ENCODE results near the gene VWF.
A peak's percentile ranks its signal among the peaks of the same experiment; 100 is the strongest.

The VWF gene

DNA sequence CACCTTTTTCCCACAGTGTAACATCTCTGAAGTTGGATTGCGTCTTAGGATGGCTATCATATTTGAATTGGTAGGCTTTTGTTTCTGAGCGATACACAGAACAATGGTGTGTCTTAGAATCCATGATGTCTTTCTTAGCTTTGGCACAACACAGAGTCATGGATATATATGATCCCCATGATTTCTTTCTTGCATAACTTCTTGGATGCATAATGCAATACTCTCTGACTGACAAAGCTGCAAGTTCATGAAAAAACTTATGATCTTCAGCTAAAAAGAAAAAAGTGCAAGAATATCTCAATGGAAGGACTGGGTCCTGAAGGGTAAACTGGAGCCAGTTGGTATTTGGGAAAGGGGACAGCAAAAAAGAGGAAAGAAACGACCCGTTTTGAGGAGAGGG, 48.1 kb downstream of the VWF start:
- DNase-seq, result peak; percentile 20

GRCh38 chr12:6074979-6075585, 49.4 kb downstream of the VWF start:
- no peak for DNase-seq

- no peak for DNase-seq
Observed at GRCh38 chr12:6074427-6074826, 50.0 kb downstream of the VWF start.

GRCh38 chr12:6073426-6073825, 51.0 kb downstream of the VWF start:
- DNase-seq, result no peak

DNA sequence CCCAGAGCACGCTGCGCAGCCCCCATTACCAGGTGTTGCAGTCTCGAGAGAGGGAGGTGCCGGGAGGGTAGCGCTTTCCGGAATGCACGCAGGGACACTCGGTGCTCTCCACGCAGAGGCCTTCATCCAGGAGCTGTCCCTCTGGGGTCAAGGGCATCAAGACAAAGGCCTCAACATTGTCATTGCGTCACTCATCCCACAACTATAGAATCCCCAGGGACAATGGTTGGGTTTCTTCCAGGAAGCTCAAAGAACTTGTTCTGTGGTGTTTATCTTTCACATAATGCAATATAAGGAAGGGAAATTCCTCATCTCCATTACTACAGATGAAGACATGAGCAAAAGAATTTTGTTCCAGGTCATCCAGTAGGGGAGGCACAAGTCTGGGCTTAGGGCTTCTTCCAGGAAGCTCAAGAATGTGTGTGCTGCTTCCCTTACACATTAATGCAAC, 52.1 kb downstream of the VWF start:
- peak; percentile 40 for DNase-seq

DNA sequence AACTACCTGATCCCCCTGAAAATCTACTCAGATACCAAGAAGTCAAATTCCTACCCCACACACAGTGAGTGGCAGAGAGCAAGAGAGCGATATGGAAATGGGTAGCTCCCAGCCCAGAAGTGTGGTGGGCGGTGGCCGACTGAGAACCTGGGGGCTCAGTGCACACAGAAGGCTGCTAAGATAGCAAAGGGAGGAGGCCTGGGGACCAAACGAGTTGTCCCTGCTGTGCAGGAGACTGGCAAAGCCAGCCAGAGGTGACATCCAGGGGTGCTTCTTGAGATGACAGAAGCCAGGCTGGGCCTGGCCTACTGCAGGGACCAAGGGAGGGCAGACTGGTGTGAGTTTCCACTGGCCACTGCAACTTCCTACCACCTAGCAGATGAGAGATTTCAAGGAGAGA, 52.9 kb downstream of the VWF start:
- no peak for DNase-seq

GRCh38 chr12:6070472-6071257, 53.8 kb downstream of the VWF start:
- no peak for DNase-seq

- peak; percentile 83 for DNase-seq
Observed at GRCh38 chr12:6069437-6070093, 54.9 kb downstream of the VWF start.

DNA sequence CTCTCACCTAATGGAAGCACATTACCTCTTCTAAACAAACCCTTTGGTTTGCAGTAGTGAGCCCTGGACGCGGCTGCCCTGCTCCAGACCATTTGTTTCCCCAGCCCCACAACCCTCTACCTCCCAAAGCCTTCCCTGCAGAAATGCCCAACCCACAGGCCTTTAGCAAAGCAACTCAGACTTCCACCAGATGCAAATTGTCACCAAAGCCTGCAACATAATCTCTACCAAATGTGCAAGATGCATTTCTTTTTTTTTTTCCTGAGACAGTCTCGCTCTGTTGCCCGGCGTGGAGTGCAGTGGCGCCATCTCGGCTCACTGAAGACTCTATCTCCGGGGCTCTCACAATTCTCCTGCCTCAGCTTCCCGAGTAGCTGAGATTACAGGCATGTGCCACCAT, 56.2 kb downstream of the VWF start:
- DNase-seq, result no peak

GRCh38 chr12:6067152-6067916, 57.1 kb downstream of the VWF start:
- peak; percentile 39 for DNase-seq

- DNase-seq, result no peak
Observed at GRCh38 chr12:6066651-6067050, 57.8 kb downstream of the VWF start.

GRCh38 chr12:6065863-6066199, 58.6 kb downstream of the VWF start:
- DNase-seq, result no peak

DNA sequence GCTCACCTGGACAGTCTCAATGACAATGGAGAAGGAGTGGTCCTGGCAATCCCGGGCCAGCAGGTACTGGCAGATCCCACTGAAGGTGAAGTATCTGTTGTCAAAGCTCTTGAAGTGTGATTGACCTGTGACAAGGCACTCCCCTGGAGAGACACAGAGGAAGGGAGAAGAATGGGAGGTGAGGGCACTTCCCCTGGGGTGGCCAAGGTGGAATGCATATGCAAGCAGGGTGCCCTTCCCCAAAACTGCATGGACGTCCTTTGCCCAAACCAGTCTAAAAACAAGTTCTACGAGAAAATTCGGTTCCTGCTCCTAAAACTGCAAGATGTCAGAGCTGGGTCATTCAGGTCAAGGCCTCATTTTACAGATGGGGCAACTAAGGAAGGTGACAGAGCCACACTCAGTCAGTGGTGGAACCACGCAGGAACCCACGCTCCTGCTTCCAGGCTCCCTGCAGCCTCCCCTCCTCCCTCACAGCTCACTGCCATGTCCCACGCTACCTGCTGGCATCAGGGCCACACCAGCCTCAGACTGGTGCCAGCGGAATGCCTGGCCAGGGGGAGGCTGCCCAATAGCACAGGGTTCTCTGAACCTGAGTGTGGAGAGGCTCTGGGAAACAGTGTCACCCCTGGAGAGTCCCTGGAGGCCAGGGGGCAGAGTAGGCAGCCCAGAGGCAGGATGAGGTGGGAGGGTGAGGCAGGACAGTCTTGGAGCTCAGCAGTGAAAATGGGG, 59.2 kb downstream of the VWF start:
- DNase-seq, result no peak

- DNase-seq, result peak; percentile 32
Observed at GRCh38 chr12:6062757-6063735, 61.4 kb downstream of the VWF start.

GRCh38 chr12:6062395-6062756, 62.1 kb downstream of the VWF start:
- no peak for DNase-seq

DNA sequence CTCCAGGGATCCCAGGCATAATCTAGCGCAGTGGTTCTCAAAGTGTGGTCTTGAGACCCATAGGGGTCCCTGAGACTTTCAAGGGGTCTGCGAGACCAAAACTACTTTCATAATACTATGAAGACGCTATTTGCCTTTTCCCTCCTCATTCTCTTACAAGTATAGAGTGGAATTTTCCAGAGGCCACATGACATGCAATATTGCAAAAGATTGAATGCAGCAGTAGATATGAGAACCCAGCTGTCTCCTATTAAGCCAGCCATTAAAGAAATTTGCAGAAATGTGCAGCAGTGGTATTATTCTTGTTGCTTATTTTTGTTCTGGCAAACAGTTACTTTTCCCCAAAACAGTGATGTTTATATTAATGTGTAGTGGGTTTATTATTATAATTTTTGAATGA, 62.8 kb downstream of the VWF start:
- DNase-seq, result no peak

- DNase-seq, result no peak
Observed at GRCh38 chr12:6059860-6060565, 64.5 kb downstream of the VWF start.

DNA sequence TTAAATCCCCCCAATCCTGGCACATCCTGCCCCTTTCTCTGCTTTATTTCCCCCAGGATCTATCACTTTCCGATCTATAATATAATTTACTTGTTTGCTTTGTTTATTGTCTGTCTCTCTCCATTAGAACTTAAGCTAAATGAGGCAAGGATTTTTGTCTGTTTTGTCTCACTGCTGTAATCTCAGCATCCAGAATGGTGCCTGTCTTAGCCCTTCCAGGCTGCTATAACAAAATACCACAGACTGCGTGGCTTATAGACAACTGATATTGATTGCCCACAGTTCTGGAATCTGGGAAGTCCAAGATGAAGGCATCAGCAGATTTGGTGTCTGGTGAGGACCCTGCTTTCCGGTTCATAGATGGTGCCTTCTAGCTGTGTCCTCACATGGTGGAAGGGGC, 65.2 kb downstream of the VWF start:
- no peak for DNase-seq

- no peak for DNase-seq
Observed at GRCh38 chr12:6058481-6059161, 65.8 kb downstream of the VWF start.

DNA sequence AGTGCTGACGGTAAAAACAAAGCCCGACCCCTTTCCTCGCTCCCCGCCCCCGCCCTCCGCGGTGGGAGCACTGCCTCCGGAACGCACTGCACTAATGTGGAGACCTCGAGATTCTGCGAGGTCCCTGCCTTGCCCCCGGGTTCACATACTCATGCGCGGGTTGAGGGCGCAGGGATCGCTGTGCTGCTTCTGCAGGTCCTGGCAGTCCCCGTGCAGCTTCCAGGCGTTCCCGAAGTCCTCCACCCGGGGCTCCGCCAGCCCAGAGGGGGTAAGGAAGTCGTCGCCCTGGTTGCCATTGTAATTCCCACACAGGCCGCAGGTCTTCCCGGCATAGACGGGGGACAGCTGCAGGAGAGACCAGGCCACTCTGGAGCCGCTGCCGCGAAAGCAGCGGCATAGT, 66.8 kb downstream of the VWF start:
- DNase-seq, result no peak
